HPDE6-E6E7 (cell line): ENCODE measurements around the gene NT5DC2.
A peak's percentile ranks its signal among the peaks of the same experiment; 100 is the strongest.
"Not testable (repeated sequence)": the region's sequence is repeated elsewhere in the genome, so short reads cannot be mapped to it uniquely, and the experiment has no call there.

ENCODE experiments used
- DNase-seq: peaks from one replicate; pipeline ENCODE4 v3.0.0; 2011; ENCODE audit warnings: missing footprints; ENCODE audit errors: extremely low spot score

The NT5DC2 gene

GRCh38 chr3:52537165-52537620 is 3.5 kb upstream of the NT5DC2 start:
- DNase-seq, result no peak

- DNase-seq, result peak; percentile 69
These were observed 2.9 kb upstream of the NT5DC2 start, which contains the start of gene UQCC5 for GRCh38 chr3:52536369-52537164. UQCC5 (plus strand) TSS chr3:52536605; CDS start chr3:52536756, 151 bp downstream.

GRCh38 chr3:52536112-52536368 is 2.4 kb upstream of the NT5DC2 start:
- no peak for DNase-seq

GRCh38 chr3:52535411-52536111 is 1.9 kb upstream of the NT5DC2 start:
- no peak for DNase-seq

- DNase-seq, result no peak
These were observed 875 bp upstream of the NT5DC2 start for GRCh38 chr3:52534281-52535183.

GRCh38 chr3:52532838-52533622 is 627 bp downstream of the NT5DC2 start:
- DNase-seq, result no peak

GRCh38 chr3:52532517-52532837 is 1.2 kb downstream of the NT5DC2 start:
- DNase-seq, result no peak

- DNase-seq, result no peak
These were observed 1.7 kb downstream of the NT5DC2 start for GRCh38 chr3:52531860-52532516.

- DNase-seq, result no peak
These were observed 2.5 kb downstream of the NT5DC2 start for GRCh38 chr3:52530918-52531826.

GRCh38 chr3:52529376-52530333 is 4.0 kb downstream of the NT5DC2 start:
- DNase-seq, result no peak

GRCh38 chr3:52528586-52529375 is 4.9 kb downstream of the NT5DC2 start:
- DNase-seq, result no peak

GRCh38 chr3:52527732-52528585 is 5.7 kb downstream of the NT5DC2 start:
- DNase-seq, result no peak

GRCh38 chr3:52527039-52527731 is 6.5 kb downstream of the NT5DC2 start:
- no peak for DNase-seq

- DNase-seq, result not testable (repeated sequence)
These were observed 7.0 kb downstream of the NT5DC2 start for GRCh38 chr3:52526671-52527038.

- DNase-seq, result peak; percentile 66
These were observed 7.7 kb downstream of the NT5DC2 start for GRCh38 chr3:52525680-52526561.
